ENCODE measurements around the gene MYBPH.
A peak's percentile ranks its signal among the peaks of the same experiment; 100 is the strongest.

The MYBPH gene

GRCh38 chr1:203166192-203166940 lies 9.3 kb downstream of the MYBPH start:
- no peak for DNase-seq (ENCODE audit: low spot score)

GRCh38 chr1:203165800-203166161 lies 9.8 kb downstream of the MYBPH start:
- no peak for DNase-seq (ENCODE audit: low spot score)

- DNase-seq (ENCODE audit: low spot score) = no peak
Measured at GRCh38 chr1:203165101-203165799, 10.4 kb downstream of the MYBPH start.

- DNase-seq (ENCODE audit: low spot score) = peak; percentile 58
Measured at GRCh38 chr1:203163891-203164635, 11.6 kb downstream of the MYBPH start.

- DNase-seq (ENCODE audit: low spot score) = no peak
Measured at GRCh38 chr1:203162403-203162802, 13.2 kb downstream of the MYBPH start.

- DNase-seq (ENCODE audit: low spot score) = no peak
Measured at GRCh38 chr1:203161703-203162102, 13.9 kb downstream of the MYBPH start.

GRCh38 chr1:203161175-203161574 lies 14.5 kb downstream of the MYBPH start:
- DNase-seq (ENCODE audit: low spot score) = no peak

GRCh38 chr1:203159844-203160243 lies 15.8 kb downstream of the MYBPH start:
- no peak for DNase-seq (ENCODE audit: low spot score)

- no peak for DNase-seq (ENCODE audit: low spot score)
Measured at GRCh38 chr1:203158960-203159665, 16.5 kb downstream of the MYBPH start.

- no peak for DNase-seq (ENCODE audit: low spot score)
Measured at GRCh38 chr1:203158423-203158822, 17.2 kb downstream of the MYBPH start.

- DNase-seq (ENCODE audit: low spot score) = no peak
Measured at GRCh38 chr1:203156280-203156679, 19.3 kb downstream of the MYBPH start.

GRCh38 chr1:203153989-203154821 lies 21.4 kb downstream of the MYBPH start:
- no peak for DNase-seq (ENCODE audit: low spot score)

GRCh38 chr1:203153051-203153988 lies 22.3 kb downstream of the MYBPH start:
- DNase-seq (ENCODE audit: low spot score) = peak; percentile 85

- DNase-seq (ENCODE audit: low spot score) = no peak
Measured at GRCh38 chr1:203152158-203153034, 23.2 kb downstream of the MYBPH start.

GRCh38 chr1:203151362-203152157 lies 24.1 kb downstream of the MYBPH start:
- DNase-seq (ENCODE audit: low spot score) = no peak

- DNase-seq (ENCODE audit: low spot score) = no peak
Measured at GRCh38 chr1:203150511-203151297, 24.9 kb downstream of the MYBPH start.

GRCh38 chr1:203149188-203149840 lies 26.3 kb downstream of the MYBPH start:
- DNase-seq (ENCODE audit: low spot score) = no peak
